HG03103 (cell line): ENCODE data around the gene FMN1.
"Not testable (repeated sequence)": the region's sequence is repeated elsewhere in the genome, so short reads cannot be mapped to it uniquely, and the experiment has no call there.

ENCODE experiments used
- ATAC-seq: cut with Tn5 transposase; IDR thresholded peaks from one replicate; pipeline ENCODE4 v1.9.1; 2021; ENCODE audit warnings: low read depth; ENCODE audit not compliant: unreplicated experiment

The FMN1 gene

GRCh38 chr15:33099213-33099612, 95.3 kb downstream of the FMN1 start:
- no peak for ATAC-seq

GRCh38 chr15:33098094-33099058, 96.1 kb downstream of the FMN1 start:
- no peak for ATAC-seq

- no peak for ATAC-seq
Measured at GRCh38 chr15:33096134-33096533, 98.4 kb downstream of the FMN1 start.

GRCh38 chr15:33095641-33096040, 98.9 kb downstream of the FMN1 start:
- no peak for ATAC-seq

- ATAC-seq, result no peak
Measured at GRCh38 chr15:33094336-33094735, 100.2 kb downstream of the FMN1 start.

- no peak for ATAC-seq
Measured at GRCh38 chr15:33093222-33093621, 101.3 kb downstream of the FMN1 start.

- no peak for ATAC-seq
Measured at GRCh38 chr15:33091983-33092693, 102.4 kb downstream of the FMN1 start.

GRCh38 chr15:33089878-33090757, 104.4 kb downstream of the FMN1 start:
- ATAC-seq, result no peak

- ATAC-seq, result no peak
Measured at GRCh38 chr15:33089165-33089877, 105.2 kb downstream of the FMN1 start.

GRCh38 chr15:33086500-33087121, 107.9 kb downstream of the FMN1 start:
- ATAC-seq, result no peak

- no peak for ATAC-seq
Measured at GRCh38 chr15:33084661-33085060, 109.9 kb downstream of the FMN1 start.

GRCh38 chr15:33083232-33084081, 111.1 kb downstream of the FMN1 start:
- no peak for ATAC-seq

GRCh38 chr15:33080006-33080405, 114.5 kb downstream of the FMN1 start:
- no peak for ATAC-seq

- ATAC-seq, result no peak
Measured at GRCh38 chr15:33078607-33079006, 115.9 kb downstream of the FMN1 start.

- no peak for ATAC-seq
Measured at GRCh38 chr15:33076937-33077336, 117.6 kb downstream of the FMN1 start.

- no peak for ATAC-seq
Measured at GRCh38 chr15:33074942-33075341, 119.6 kb downstream of the FMN1 start.

- no peak for ATAC-seq
Measured at GRCh38 chr15:33074212-33074611, 120.3 kb downstream of the FMN1 start.

GRCh38 chr15:33071451-33071850, 123.1 kb downstream of the FMN1 start:
- no peak for ATAC-seq

GRCh38 chr15:33069903-33070302, 124.6 kb downstream of the FMN1 start:
- not testable (repeated sequence) for ATAC-seq
